Parathyroid adenoma (tissue), 2 donors: Measurements from ENCODE around the gene PGLYRP4.

Experiments used
- H2AFZ ChIP-seq: fragments of 300-600 bp; sonication (generic); one replicate; pipeline ENCODE4 v1.7.0; 2017; ENCODE audit warnings: antibody characterized with exemption, mild to moderate bottlenecking
- H3K27ac ChIP-seq: fragments of 300-600 bp; sonication (generic); one replicate; pipeline ENCODE4 v1.7.0; 2017
- H3K27me3 ChIP-seq: fragments of 300-600 bp; sonication (generic); one replicate; pipeline ENCODE4 v1.7.0; 2017; ENCODE audit warnings: low read length; ENCODE audit not compliant: control insufficient read depth, insufficient read depth
- H3K36me3 ChIP-seq: fragments of 300-600 bp; sonication (generic); one replicate; pipeline ENCODE4 v1.7.0; 2017; ENCODE audit warnings: low read length; ENCODE audit not compliant: control insufficient read depth, insufficient read depth
- H3K4me1 ChIP-seq: fragments of 300-600 bp; sonication (generic); one replicate; pipeline ENCODE4 v1.7.0; 2017; ENCODE audit warnings: control low read depth
- H3K4me2 ChIP-seq: fragments of 300-600 bp; sonication (generic); one replicate; pipeline ENCODE4 v1.7.0; 2017; ENCODE audit warnings: low read length
- H3K4me3 ChIP-seq: fragments of 300-600 bp; sonication (generic); one replicate; pipeline ENCODE4 v1.7.0; 2017; ENCODE audit warnings: low read depth, low read length
- H3K79me2 ChIP-seq: fragments of 300-600 bp; sonication (generic); one replicate; pipeline ENCODE4 v1.7.0; 2017; ENCODE audit warnings: control low read depth
- H3K9ac ChIP-seq: fragments of 300-600 bp; sonication (generic); one replicate; pipeline ENCODE4 v1.7.0; 2017; ENCODE audit warnings: mild to moderate bottlenecking
- H3K9me3 ChIP-seq: fragments of 300-600 bp; sonication (generic); one replicate; pipeline ENCODE4 v1.7.0; 2017; ENCODE audit warnings: low read length; ENCODE audit not compliant: control insufficient read depth
- CTCF ChIP-seq: fragments of 300-600 bp; sonication (generic); IDR thresholded peaks from one replicate; pipeline ENCODE4 v1.7.0; 2017; ENCODE audit warnings: antibody characterized with exemption, mild to moderate bottlenecking
- donor health status: primary hyperparathyroidism.

The PGLYRP4 gene

DNA sequence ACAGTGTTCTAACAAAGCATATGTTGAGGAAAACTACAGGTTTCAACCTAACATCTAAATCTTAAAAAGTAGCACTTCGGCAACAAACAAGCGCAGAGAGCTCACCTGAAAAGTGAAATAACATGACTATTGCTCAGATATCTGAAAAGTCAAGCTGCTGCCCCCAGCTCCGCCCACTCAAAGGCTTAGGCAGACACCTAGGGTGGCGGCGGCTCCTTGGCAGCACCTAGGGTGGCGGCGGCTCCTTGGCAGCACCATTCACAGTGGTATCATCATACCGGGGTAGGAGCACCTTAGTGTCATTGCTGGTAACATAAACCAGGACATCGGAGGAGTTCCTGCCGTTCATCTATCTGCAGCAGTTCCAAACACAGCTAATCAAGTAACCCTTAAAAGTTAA lies 30.9 kb upstream of the PGLYRP4 start:
- Histone ChIP-seq H3K36me3 (no peaks in the 10 kb centered on the region), H3K79me2 (no peaks in the 10 kb centered on the region), H3K9ac (no peak overlapping the region), H2AFZ (no peak overlapping the region), H3K27me3 (no peaks in the 10 kb centered on the region), H3K9me3 (no peaks in the 10 kb centered on the region), H3K4me3 (no peak overlapping the region), H3K4me1 (no peaks in the 10 kb centered on the region), H3K4me2 (no peak overlapping the region), H3K27ac (no peak overlapping the region)
- TF ChIP-seq CTCF: no peak

GRCh38 chr1:153375511-153375910 lies 26.9 kb upstream of the PGLYRP4 start, which contains the start of gene S100A12:
Gene S100A12, minus strand, starts transcription at chr1:153375621. Its CDS starts 1,029 bp downstream, at chr1:153374592.
- TF ChIP-seq CTCF: no peak
- Histone ChIP-seq H3K9me3 (no peaks in the 10 kb centered on the region), H3K27ac (no peak within 1 kb of the TSS), H3K4me1 (no peaks in the 10 kb centered on the region), H3K4me2 (no peak within 1 kb of the TSS), H3K36me3 (no peaks in the 10 kb centered on the region), H3K27me3 (no peaks in the 10 kb centered on the region), H3K79me2 (no peaks in the 10 kb centered on the region), H3K9ac (no peak within 1 kb of the TSS), H2AFZ (no peak within 1 kb of the TSS), H3K4me3 (no peak within 1 kb of the TSS)

DNA sequence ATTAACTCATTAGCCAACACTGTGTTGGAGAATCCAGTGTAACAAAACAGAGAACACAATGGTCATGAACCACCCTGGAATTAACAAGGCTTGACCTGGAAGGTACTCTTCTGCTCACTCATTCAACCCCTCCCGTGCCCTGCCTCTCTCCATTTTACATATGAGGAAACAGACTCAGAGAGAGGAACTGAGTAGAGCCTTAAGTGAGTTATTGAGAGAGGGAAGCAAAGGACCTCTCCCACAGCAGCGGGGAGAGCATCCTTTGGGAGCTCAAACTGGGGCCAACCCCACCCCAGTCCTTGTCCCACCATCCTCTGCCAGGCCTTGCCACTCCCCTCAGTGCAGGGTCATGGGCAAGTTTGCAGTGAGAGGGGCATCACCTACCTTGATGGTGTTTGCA lies 25.4 kb upstream of the PGLYRP4 start:
- Histone ChIP-seq H3K9me3 (no peaks in the 10 kb centered on the region), H3K36me3 (no peaks in the 10 kb centered on the region), H3K4me1 (no peaks in the 10 kb centered on the region), H3K79me2 (no peaks in the 10 kb centered on the region), H3K4me3 (no peak overlapping the region), H3K4me2 (no peak overlapping the region), H2AFZ (no peak overlapping the region), H3K27me3 (no peaks in the 10 kb centered on the region), H3K27ac (no peak overlapping the region), H3K9ac (no peak overlapping the region)
- TF ChIP-seq CTCF: no peak

GRCh38 chr1:153372571-153372970 lies 23.9 kb upstream of the PGLYRP4 start:
- no peak overlapping the region for H3K9ac ChIP-seq
- no peaks in the 10 kb centered on the region for H3K36me3 ChIP-seq
- H2AFZ ChIP-seq: no peak overlapping the region
- no peaks in the 10 kb centered on the region for H3K79me2 ChIP-seq
- no peak for TF ChIP-seq CTCF
- H3K4me3 ChIP-seq: no peak overlapping the region
- H3K27ac ChIP-seq: no peak overlapping the region
- no peak overlapping the region for H3K4me2 ChIP-seq
- H3K9me3 ChIP-seq: no peaks in the 10 kb centered on the region
- no peaks in the 10 kb centered on the region for H3K27me3 ChIP-seq
- no peaks in the 10 kb centered on the region for H3K4me1 ChIP-seq

- no peak overlapping the region for H2AFZ ChIP-seq
- H3K27me3 ChIP-seq: no peaks in the 10 kb centered on the region
- no peak overlapping the region for H3K4me2 ChIP-seq
- no peak overlapping the region for H3K27ac ChIP-seq
- no peak for TF ChIP-seq CTCF
- no peak overlapping the region for H3K4me3 ChIP-seq
- no peak overlapping the region for H3K9ac ChIP-seq
- no peaks in the 10 kb centered on the region for H3K79me2 ChIP-seq
- H3K36me3 ChIP-seq: no peaks in the 10 kb centered on the region
- H3K4me1 ChIP-seq: no peaks in the 10 kb centered on the region
- H3K9me3 ChIP-seq: no peaks in the 10 kb centered on the region
These were observed 22.6 kb upstream of the PGLYRP4 start for GRCh38 chr1:153371231-153371630.
